Activated naive CD4-positive, alpha-beta T cell treated with Interleukin-2 at 50 U/mL for 16 hours (primary cell): ENCODE results near the gene E2F8.

Experiments
- DNase-seq: peaks from one replicate; pipeline ENCODE4 v3.0.0-alpha.2; 2020

E2F8 gene

DNA sequence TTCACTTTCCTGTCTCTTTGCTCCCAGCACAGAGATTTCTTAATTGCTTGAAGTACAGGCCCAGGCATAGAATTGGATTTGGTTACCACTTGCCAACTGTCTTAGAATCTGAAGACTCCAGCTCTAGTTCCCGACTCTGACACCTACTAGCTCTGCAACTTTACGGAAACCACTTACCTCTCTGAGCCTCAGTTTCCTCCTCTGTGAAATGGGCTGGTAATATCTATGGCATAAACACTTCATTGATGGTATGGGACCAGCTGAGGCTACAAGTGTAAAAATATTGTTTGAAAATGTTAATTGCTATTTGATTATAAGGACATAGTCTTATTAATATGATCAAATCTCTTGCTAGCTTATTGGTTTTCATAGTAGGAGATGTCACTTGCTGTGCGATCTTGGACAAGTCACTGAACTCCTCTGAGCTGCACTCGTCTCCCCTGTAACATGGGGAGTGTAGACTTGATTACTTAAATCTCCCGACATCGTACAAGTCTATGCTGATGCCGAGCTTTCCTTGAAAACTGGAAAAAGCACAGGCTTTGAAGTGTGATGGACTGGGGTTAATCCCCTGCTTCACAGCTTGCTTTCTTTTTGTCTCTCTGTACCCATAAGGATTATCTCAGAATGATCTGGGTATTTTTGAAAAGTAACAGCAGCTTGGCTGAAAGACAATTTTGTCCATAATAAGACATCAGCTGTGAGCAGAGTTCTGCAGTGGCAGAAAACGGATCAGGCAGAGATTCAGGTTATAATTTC lies 11.8 kb upstream of the E2F8 start:
- no peak for DNase-seq

DNA sequence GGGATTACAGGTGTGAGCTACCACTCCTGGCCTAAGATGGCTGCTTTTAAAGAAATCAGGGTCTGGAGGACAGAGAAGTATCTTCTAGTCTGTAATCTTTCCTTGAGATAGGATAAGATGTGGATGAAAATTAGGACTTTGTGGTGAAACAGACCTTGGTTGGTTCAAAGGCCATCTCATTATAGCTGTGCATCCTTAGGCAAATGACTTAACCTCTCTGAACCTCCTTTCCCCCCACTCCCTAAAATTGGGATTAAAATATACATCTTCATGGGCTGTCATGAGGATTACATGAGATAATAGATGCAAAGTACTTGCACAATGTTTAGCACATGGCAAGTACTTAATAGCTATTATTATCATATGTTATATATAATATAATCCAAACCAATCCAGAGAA lies 10.8 kb upstream of the E2F8 start:
- DNase-seq, result no peak

DNA sequence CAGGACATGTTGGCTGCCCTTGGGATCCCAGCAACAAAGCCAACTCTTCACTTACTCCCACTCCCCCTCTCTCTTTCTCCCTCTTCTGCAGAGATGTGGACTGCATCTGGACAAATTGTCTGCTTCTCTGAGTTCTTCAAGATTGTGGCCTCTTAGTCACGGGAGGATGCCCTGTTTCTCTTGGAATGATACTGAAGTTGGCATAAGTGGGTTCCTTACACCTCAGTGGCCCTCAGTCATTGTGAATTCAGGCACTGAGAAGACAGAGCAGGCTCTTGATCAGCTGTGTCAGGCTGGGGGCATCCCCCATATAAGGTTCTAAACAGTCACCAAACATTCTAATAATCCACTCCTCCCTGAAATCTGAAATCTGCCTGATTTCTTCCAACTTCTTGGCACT lies 6.1 kb upstream of the E2F8 start:
- no peak for DNase-seq

DNA sequence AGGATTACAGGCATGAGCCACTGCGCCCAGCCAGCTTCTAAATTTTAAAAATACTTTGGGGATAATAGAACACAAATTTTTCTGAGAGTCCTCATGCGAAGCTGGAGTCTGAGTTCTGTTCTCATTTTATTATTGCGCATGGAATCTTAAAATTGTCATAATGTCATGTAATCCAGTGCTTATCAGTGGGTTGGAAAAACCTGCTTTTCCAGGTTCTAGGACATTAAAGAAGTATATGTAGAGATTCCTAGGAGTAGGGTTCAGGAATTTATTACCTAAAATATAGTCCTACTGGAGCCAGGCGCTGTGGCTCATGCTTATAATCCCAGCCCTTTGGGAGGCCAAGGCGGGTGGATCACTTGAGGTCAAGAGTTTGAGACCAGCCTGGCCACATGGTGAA lies 4.6 kb upstream of the E2F8 start:
- no peak for DNase-seq

DNA sequence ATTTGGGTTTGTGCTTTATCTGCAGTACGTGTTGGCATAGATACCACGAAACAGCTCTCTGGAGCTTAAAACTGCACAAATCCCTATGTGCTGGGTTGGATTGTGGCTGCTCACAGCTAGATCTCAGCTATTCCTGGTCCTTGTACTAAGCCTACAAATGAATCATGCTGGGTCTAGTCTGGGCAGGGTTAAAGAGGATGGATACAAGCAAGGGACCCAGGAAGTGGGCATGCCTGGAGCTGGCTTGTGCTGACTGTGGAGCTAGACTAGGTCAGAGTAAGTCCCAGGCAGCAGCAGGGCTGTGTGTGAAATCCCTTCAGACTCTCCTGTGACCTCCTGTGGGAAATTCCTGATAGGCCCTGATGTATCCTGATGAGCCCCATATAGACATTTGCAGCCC lies 3.9 kb upstream of the E2F8 start:
- DNase-seq, result no peak

DNA sequence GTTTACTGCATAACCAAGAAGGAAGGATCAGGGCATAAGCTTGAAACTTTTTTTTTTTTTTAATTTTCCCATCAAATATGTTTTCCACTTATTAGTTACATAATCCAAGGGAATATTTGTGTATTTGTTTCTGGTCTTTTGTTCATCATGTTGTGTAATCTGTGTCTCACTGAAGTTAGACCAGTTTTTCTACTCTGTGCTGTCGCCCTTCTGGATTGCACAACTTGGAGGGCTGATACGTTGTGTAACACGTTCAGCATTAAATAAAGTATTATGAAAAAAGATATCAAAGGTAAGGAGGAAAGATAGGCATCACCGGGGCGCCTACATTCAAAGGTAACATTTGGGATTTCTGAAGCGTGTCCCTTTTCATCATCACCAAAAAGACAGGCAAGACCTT lies 3.3 kb upstream of the E2F8 start:
- DNase-seq, result no peak

DNA sequence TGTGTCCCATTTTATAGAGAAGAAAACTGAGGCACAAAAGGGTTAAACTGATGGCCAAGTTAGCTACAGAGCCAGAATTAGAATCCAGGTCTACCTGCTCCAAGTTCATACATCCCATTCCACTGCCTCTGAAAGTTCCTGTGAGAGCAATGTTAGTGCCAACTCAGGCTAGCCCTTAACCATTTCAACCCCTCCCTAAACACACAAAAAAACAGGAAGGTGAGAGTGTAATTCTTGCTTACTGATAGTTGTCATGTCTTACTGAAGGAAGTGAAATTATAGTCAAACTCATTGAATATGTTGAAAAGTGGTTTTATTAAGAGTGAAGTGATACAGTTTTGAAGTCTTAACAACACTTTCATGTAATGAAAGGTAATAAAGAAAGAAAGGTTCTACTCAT lies 2.9 kb upstream of the E2F8 start:
- no peak for DNase-seq

DNA sequence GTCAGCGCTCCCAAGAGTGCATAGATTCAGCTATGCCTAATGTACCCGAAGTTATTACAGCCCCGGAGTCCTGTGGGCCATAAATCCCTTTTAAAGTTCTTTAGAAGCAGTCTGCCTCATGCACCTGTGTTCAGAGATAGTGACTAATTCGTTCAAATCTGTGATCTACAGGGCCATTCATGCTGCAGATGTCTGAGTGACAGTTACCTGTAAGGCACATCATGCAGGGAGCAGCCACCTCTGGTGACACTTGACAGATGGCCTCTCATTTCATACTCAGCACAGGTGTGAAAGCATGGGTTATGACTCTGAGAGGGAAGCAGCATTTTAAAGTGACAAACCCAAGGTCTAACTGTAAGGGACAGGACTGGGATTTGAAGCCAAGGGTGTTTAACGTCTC lies 2.4 kb upstream of the E2F8 start:
- DNase-seq, result no peak

DNA sequence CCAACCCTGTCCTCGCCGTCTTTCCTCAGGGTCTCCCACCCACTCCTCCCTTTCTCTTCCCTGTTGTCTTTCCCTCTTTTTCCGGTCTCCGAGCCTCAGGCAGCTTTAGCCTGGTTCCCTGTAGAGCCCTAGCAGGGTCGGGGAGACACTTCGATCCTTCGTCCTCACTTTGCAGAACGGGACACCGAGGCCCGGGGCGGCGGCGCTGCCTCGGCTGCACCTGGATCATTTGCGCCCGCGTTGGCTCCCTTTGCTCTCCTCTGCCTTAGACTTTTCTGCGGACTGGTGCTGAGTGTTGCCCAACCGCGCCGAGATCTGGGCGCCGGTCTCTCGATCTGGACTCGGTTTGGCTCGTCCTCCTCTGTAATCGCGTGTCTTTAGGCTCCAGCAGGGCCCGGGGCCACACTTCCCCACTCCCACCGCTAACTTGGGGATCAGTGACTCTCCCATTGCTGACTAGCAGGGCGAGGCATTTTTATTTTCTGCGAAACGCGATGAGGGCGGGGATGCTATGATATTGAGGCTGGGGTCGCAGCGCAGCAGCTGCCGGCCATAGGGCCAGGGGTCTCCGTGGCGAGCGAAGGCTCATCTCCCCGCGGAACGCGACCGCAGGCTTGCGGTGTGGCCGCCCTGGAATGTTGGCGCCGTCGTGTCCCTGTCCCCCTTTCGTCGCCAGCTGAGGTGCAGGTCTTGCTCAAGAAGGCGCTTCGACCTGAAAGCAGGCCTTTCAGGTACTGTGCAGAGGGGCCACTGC lies 1.6 kb upstream of the E2F8 start:
- no peak for DNase-seq

DNA sequence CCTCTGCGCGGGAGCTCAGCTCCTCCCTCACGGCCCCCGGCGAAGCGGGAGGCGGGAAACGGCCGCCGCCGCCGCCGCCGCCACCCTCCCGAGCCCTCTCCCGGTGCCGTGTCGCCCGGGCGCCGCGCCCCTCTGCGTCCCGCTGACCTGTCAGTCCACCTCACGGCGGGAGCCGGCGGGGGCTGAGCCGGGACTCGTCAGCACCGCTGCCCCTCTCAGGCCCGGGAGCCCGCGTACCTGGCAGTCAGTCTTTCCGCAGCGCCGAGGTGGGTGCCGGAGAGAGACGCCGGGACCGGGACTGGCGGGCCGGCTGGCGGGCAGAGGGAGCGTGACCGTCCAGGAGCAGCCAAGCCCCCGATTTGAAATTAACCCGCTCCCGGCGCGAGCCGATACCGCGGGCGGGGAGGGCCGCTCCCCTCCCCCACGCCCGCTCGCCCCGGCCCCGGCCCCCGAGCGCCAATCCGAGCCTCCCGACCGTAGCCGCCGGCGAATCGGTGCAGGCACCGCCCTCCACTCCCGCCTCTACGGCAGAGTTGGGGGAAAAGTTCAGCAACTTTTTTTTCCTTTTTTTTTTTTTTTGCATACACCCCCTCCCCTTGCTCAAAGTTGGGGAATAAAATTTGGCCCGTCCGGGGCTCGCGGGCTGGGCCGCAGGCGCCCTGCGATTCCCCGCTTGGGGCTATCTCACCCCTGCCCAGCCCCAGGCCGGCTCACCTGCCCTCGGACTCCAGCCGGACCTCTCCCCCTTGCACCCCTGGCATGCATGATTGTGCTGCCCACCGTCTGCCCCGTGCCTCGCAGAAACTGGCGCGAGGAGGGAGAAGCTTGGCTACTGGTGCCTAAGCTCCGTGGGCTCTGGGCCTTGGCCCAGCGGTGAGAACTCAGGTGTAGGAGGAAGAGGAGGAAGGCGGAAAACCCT lies 774 bp upstream of the E2F8 start:
- DNase-seq, result peak; percentile 14

DNA sequence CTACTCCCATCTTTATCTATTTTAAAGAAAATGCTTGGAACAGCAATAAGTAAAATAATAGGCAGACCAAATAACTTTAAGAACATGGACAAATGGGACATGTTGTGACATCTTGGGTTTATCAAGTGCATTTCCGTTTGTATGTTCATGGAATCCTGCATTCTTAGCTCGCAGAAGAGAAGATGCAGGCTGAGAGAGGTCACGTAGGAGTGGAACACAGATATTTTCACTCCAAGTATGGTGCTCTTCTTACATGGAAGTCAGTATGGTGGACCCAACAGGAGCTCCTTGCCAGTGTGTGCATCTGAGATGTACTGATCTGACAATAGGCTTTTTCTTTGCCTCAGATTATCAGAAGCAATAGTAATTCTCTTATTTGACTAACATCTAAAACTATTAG lies 1.7 kb downstream of the E2F8 start:
- DNase-seq, result no peak

DNA sequence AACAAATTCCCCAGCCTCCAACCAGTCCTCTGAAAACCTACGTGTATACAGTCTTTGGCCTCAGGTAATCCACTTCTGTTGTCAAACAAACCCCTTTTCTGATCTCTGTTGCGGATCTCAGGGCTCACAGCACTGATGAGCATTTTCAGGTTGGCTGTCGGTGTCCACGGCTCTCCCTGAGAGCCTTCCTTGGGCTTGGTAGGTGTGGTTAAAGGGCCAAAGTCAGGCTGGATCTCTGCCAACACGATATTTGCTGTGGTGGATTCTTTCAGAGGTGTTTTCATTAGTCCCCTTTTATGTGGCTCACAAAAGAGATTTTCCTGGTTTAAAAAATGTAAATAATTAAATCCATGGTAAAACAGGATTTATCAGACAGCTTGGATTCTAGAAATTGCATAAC lies 2.9 kb downstream of the E2F8 start:
- DNase-seq, result no peak

DNA sequence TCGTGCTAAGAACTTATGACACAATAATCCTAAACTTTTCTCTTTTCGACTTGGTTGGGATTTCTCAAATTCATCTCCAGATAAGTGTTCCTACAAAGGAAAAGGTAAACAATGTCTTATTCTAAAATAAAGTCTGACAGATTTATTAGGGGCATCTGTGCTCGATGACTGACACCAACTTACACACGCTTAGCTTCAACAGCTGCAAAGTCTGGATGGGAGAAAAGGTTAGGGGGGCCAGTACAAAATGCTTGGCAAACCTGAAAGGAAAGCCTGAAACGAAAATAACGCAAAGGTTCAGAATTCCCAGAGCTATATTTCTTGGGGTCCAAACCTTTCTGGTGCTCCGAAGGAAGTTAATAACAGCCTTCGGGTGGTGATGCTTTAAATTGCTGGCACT lies 3.4 kb downstream of the E2F8 start:
- no peak for DNase-seq

DNA sequence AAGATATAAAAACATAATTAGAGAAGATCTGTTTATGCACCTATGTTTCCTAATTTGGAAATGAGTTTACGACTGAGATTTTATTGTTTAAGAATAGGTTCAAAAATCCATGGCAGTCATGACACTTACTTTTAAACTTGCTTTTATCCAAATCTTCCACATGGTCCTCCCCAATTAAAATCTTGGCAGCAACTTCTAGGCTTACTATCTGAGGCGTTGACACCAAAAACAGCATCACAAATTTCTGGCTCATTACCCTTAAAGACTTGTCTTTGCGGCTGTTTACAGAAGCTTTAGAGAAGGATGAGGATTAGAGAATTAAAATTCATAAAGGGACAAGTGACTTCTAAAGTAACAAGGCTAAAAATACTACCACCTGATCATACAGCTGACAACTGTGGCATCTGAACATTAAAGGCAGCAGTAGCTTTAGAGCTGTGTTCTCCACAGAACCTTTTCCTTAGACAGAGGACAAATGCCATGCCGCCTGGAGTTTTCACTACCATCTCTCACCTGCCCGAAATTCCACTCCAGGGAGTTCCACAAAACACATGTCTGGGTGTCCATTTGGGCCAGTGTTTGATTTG lies 6.4 kb downstream of the E2F8 start:
- DNase-seq, result no peak

DNA sequence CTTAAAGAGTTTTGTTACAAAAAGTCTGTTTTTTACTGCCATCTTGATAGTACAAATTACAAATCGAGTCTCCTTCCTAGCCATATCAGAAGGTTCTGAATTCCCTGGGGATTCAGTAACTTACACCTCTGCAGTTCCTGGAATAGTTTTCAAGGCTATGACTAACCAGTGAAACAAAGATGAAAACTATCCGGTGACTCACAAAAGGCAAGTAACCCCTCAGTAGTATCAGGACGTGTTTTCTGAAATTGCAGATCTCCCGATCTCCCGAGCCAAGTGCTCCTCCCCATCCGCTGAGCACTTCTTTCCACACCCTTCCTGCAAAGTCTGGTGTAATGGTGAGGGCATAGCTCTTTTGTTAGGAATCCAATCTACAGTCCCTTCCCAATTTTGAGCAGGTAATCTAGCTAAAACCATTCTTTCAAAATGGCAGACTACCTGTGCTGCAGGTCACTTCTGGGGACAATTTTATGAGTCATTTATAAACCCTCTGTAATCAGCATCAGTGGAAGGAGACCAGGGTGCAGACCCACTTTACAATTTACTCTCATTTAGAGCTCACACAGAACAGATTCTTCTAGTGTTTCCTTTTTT lies 7.7 kb downstream of the E2F8 start:
- no peak for DNase-seq

DNA sequence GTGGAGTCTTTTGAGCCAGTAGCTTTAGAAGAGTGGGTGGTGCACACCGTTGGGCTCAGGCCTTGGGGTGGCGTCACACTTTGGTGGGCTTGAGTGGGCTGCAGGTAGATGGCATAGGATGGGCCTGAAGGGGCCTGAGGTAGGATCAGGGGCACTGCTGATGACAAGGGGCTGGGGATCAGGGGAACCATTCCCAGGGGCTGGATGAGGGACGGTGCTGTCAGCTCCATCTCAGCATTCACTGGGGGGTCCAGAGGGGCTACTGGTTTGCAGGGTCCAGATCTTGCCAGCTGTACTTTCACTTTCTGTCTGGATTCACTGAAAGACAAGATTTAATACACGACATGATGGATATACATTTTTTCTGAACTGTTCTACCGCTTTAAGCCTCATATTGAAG lies 11.1 kb downstream of the E2F8 start:
- DNase-seq, result no peak

DNA sequence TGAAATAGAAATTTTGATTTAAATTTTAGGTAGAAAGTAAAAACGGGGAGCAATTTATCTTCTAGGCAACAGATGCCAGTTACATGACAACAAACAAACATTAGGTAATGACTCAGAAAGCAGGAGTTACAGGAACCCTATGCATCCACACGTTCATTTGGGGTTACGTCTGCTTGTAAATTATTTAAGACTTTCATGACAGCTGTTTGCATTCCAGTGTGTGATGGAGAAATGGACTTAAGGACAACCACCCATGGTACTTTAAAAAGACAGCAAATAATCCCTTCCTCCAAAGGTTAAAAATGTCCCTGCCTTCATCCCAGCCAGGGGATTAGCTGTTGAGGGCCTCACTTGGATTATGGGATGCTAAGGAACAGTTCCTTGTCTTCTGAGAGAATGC lies 11.8 kb downstream of the E2F8 start:
- no peak for DNase-seq

DNA sequence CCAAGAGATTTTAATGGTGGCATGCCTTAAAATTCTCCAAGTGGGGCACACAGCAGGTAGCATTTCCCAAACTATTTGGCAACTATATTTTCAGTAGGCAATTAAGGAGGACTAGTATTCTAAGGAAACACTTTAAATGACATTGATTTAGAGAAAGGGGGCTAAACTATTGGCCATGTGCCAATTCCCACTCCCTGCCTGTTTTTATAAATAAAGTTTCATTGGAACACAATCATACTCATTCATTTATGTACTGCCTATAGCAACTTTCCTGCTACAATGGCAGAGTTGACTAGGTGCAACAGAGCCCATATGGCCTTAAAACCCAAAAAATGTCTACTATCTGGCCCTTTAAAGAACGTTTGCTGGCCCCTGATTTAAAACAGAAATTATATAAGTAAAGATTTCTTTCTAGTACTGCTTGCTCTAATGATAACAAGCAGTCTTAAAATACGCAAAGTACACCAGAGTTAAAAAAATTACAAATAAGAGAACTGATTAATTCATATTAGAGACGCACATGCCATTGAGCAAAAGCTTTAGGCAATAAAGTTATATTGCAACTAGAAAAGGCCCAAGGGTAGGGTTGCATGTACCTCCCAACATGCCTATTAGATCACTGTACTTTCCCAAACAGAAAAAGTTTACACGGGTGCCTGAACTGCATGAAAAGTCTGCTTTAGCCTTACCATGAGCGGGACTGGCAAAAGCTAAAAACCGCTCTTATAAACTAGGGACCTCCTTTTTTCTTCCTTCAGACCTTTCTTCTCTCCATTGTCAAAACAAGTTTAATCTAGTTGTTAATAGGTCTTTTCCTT lies 14.2 kb downstream of the E2F8 start:
- DNase-seq, result no peak

DNA sequence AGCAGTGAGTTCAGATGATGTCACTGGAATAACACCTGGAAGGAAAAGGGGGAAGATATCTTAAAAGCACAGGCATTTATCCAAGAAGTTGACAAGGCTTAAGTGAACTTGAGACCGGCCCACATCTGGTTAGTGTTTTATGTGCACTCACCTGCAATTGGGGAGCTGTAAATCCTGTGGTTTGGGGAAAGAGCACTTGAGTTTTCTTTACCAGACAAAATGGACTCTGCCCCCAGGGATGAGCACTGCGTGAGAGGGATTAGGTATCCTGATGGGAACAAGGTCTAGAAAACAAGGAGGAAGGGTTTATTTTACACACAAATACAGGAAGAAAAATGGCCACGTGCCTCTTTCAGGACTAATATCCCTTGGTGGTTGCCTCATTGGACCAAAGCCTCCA lies 15.2 kb downstream of the E2F8 start:
- no peak for DNase-seq

DNA sequence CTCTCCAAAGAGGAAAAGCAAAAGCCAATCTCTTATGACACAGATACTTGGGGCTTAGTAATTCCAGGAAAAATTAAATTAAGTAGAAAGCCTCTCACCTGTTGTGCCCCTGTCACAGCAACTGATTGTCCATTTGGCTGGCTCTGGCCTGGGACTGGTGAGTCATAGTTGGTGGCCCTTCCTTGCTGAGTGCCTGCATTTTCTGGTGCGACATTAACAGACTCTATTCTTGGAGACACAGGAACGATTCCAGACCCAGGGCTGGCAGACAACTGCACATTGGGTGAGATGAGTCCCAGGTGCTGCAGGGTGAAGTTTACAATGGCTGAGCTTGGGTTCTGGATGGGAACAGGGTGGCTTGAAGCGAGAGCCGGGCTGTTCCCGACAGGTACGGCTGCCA lies 15.6 kb downstream of the E2F8 start:
- DNase-seq, result no peak

DNA sequence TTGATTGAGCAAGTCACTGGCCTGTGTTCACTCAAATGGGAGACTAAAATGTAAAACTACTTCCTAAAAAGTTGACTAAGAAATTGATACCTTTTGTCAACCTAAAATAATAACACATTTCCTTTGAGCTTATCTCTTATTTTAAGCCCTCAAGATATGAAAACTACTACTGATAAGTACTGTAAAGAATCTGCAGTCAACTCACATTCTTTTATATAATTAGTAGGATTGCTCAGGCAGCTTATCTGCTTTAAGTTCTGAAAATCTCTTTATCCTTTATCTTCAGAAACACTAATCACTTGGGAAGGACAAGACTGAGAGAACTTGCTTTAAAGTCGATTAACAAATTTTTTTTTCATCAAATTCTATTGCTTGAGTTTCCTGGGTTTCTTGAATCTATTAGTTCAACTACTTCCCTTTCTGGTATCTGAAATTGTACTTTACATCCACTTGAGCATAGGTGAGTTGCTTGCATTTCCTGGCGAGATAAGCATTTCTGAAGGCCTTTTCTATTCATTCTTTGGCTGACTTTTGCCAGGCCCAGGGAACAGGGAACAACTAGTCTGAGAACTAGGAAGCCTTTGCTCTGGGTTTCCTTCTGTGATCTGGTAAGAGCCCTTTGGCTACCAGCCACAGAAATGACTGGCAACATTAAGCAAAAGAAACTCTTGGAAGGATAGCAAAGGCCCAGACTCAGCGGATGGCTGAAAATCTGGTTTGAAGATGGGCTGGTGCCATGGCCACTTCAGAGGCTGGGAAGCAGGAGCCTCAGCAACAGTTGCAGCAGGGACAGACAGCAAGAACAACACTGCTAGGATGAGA lies 19.6 kb downstream of the E2F8 start:
- no peak for DNase-seq
